Umbilical cord (tissue), 2 donors: Measurements from ENCODE around the gene AHRR. TPM values are rescaled to one million over a fixed set of nuclear protein-coding genes. Genes with fewer than 3 reads are reported as not detected.
"Not testable (repeated sequence)": the region's sequence is repeated elsewhere in the genome, so short reads cannot be mapped to it uniquely, and the experiment has no call there.

Experiments
- DNase-seq: peaks from one replicate; pipeline ENCODE4 v3.0.0-alpha.2; 2015; ENCODE audit warnings: low spot score
- total RNA-seq: library from RNA; depleted of rRNA; stranded (reverse); fragments of >200 nt; gene quantifications from one replicate; pipeline ENCODE4 v1.2.3, GENCODE V29; 2014; ENCODE audit warnings: low replicate concordance; ENCODE audit not compliant: insufficient read depth

The AHRR gene
- total RNA-seq, 1 donor from 2014 or later, result 18.3 TPM

GRCh38 chr5:305459-305858 is 16.1 kb upstream of the AHRR start:
- no peak for DNase-seq

- DNase-seq, result no peak
Observed at GRCh38 chr5:306011-306805, 15.3 kb upstream of the AHRR start.

GRCh38 chr5:307306-307705 is 14.2 kb upstream of the AHRR start:
- no peak for DNase-seq

GRCh38 chr5:307794-308579 is 13.5 kb upstream of the AHRR start:
- no peak for DNase-seq

GRCh38 chr5:308672-309271 is 12.7 kb upstream of the AHRR start:
- no peak for DNase-seq

- DNase-seq, result not testable (repeated sequence)
Observed at GRCh38 chr5:309831-310230, 11.7 kb upstream of the AHRR start.

- no peak for DNase-seq
Observed at GRCh38 chr5:310516-310915, 11.0 kb upstream of the AHRR start.

GRCh38 chr5:310941-311434 is 10.5 kb upstream of the AHRR start:
- DNase-seq, result no peak

GRCh38 chr5:311963-312362 is 9.6 kb upstream of the AHRR start:
- no peak for DNase-seq

GRCh38 chr5:312845-313244 is 8.7 kb upstream of the AHRR start:
- DNase-seq, result no peak

- DNase-seq, result no peak
Observed at GRCh38 chr5:313265-313664, 8.2 kb upstream of the AHRR start.

- no peak for DNase-seq
Observed at GRCh38 chr5:313806-314376, 7.6 kb upstream of the AHRR start.

- no peak for DNase-seq
Observed at GRCh38 chr5:314676-315487, 6.6 kb upstream of the AHRR start.

GRCh38 chr5:315488-316209 is 5.9 kb upstream of the AHRR start:
- DNase-seq, result no peak

- no peak for DNase-seq
Observed at GRCh38 chr5:316210-317085, 5.1 kb upstream of the AHRR start.

GRCh38 chr5:317086-317811 is 4.3 kb upstream of the AHRR start:
- DNase-seq, result peak; percentile 71

GRCh38 chr5:318341-318897 is 3.1 kb upstream of the AHRR start:
- DNase-seq, result no peak

GRCh38 chr5:318931-319601 is 2.4 kb upstream of the AHRR start:
- DNase-seq, result no peak
